ENCODE measurements around the gene CSPG4.
"Not testable (repeated sequence)": the region's sequence is repeated elsewhere in the genome, so short reads cannot be mapped to it uniquely, and the experiment has no call there.

CSPG4 gene

DNA sequence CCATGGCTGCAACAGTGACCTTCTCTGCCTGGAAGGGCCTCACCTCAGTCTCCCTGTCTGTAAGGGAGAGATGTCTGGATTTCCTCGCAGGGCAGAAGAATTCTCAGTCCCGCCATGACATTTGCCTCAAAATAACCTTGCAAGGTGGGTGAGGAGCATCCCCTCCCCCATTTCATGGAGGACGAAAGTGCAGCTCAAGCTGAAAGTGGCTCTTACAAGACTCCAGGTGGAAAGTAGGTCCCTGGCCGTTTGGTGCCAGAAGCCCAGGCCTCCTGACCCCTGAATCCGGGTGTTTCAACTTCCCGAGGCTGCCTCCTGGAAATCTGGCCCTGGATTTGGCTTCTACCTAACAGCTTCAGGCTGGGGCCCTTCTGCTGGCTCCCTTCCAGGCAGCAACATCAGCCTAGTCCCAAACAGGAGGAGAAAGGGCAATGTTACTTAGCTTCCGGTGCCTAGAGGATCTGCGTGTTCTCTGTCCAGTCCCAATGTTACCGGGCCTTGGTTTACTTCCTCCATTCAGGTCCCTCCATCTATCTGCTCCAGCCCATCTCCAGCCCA, 769 bp upstream of the CSPG4 start:
- Mint-ChIP-seq H3K4me3 (no peak overlapping the region), H3K27ac (peak overlapping the region; percentile 39), H3K27me3 (peaks cover 42% of the 10 kb centered on the region), H3K4me1 (ENCODE audit: low read depth) (peaks cover 29% of the 10 kb centered on the region), H3K36me3 (ENCODE audit: low read depth) (no peaks in the 10 kb centered on the region), H3K9me3 (no peaks in the 10 kb centered on the region)
- intact Hi-C loops (cut with micrococcal nuclease), result no loop called here

DNA sequence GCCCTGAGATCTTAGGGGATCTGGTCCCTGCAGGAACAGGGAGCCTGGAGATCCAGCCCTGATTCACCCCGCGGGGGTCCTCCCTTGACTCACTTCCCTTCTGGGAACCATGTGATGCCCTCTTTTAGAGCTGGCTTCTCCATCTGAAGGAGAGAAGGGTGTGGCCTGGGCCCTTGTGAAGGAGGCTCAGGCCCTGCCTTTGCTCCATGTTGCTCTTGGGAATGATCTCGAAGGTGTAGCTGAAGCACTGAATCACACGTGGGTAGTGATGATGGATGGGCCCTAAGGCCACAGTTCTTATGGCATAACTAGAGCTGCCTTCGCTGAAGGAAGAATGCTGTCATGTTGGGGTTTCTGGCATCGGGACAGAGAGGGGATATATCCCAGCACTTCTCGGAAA, 1.2 kb downstream of the CSPG4 start:
- H3K9me3 Mint-ChIP-seq; H3K36me3 Mint-ChIP-seq (ENCODE audit: low read depth); H3K4me3 Mint-ChIP-seq; intact Hi-C loops (cut with micrococcal nuclease): not testable (repeated sequence)
- Mint-ChIP-seq H3K4me1 (ENCODE audit: low read depth) (peaks cover 29% of the 10 kb centered on the region), H3K27ac (peak overlapping the region; percentile 51), H3K27me3 (peaks cover 42% of the 10 kb centered on the region)

DNA sequence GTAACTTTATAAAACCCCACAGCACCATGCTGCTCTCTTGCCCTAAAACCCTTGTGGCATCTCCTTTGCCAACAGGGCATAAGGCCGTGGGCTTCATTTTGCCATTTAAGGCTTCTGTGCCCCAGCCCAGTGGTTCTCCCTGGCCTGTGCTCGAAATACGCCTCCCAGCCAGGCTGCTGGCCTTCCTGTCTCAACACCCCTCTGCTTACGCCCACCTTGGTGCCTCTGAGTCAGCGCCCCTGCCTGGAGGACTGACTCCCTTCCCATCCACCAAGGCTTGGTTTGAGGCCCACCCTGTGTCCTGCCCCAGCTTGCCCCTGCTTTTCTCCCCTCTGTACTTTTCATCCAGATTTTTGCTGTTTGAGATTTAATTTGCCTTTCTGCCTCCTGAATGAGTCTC, 1.8 kb downstream of the CSPG4 start:
- peaks cover 32% of the 10 kb centered on the region for H3K4me1 Mint-ChIP-seq (ENCODE audit: low read depth)
- H3K36me3 Mint-ChIP-seq (ENCODE audit: low read depth); intact Hi-C loops (cut with micrococcal nuclease); H3K4me3 Mint-ChIP-seq; H3K9me3 Mint-ChIP-seq; H3K27ac Mint-ChIP-seq: not testable (repeated sequence)
- H3K27me3 Mint-ChIP-seq, result peaks cover 42% of the 10 kb centered on the region

GRCh38 chr15:75709458-75709857, 3.2 kb downstream of the CSPG4 start:
- H3K27ac Mint-ChIP-seq, result peak overlapping the region; percentile 29
- H3K27me3 Mint-ChIP-seq, result peaks cover 41% of the 10 kb centered on the region
- intact Hi-C loops (cut with micrococcal nuclease); H3K4me3 Mint-ChIP-seq; H3K36me3 Mint-ChIP-seq (ENCODE audit: low read depth); H3K9me3 Mint-ChIP-seq: not testable (repeated sequence)
- peaks cover 31% of the 10 kb centered on the region for H3K4me1 Mint-ChIP-seq (ENCODE audit: low read depth)

- Mint-ChIP-seq H3K4me1 (ENCODE audit: low read depth) (peaks cover 24% of the 10 kb centered on the region), H3K27me3 (peaks cover 21% of the 10 kb centered on the region), H3K9me3 (no peaks in the 10 kb centered on the region), H3K4me3 (no peak overlapping the region), H3K27ac (no peak overlapping the region), H3K36me3 (ENCODE audit: low read depth) (no peaks in the 10 kb centered on the region)
- intact Hi-C loops (cut with micrococcal nuclease), result no loop called here
Observed at GRCh38 chr15:75706682-75706954, 6.0 kb downstream of the CSPG4 start.

DNA sequence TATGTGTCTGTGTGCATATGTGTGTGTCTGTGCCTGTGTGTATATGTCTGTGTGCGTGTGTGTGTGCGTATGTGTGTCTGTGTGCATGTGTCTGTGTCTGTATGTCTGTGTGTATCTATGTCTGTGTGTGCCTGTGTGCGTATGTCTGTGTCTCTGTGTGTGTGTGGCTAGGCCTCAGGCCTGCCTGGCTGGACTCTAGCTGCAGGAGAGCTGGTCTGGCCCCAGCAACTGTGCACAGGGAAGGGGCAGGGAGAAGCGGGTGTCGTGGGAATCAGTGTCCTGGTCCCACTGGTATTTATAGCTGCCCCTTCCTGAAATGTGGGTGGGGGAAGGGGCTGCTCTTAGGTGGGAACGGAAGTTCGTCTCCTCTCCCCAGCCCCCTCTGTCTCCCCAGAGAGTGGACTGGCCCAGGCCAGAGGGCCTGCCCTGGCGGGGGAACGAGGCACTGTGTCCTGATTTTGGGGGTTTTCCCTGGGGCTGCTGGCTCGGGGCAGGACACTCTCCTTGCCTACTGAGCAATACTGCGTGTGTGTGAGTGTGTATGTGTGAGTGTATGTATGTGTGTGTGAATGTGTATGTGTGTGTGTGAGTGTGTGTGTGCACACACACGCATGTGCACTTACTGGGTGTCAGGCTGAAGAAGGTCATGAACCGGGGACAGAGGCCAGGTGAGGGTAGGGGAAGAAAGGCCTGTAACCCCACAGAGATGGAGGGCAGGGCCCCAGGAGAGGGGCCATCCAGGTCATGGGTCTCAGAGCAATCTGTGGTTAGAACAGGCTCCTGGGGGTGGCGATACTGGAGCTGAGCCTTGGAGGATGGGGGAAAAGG, 6.6 kb downstream of the CSPG4 start:
- Mint-ChIP-seq H3K27ac (peak overlapping the region; percentile 19), H3K9me3 (no peaks in the 10 kb centered on the region), H3K4me3 (no peak overlapping the region), H3K36me3 (ENCODE audit: low read depth) (no peaks in the 10 kb centered on the region), H3K27me3 (peaks cover 20% of the 10 kb centered on the region), H3K4me1 (ENCODE audit: low read depth) (peaks cover 26% of the 10 kb centered on the region)
- intact Hi-C loops (cut with micrococcal nuclease), result no loop called here

DNA sequence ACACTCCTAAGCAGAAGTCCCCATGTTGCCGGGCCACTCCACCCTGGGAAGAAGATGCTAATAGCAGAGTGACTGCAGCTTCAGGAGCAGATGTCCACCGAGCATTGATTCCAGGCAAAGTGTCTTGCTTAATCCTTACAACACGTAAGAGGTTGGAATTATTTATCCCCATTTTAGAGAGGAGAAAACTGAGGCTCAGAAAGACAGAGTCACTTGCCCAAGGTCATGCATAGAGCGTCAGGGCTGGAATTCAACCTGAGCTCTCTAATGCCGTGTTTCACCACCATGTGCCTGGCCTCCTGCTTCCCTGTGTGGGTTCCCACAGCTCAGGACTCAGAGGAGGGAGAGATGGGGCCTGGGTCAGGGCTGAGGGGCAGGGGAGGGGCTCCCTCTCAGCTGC, 7.3 kb downstream of the CSPG4 start:
- Mint-ChIP-seq H3K27me3 (peaks cover 20% of the 10 kb centered on the region), H3K4me1 (ENCODE audit: low read depth) (peaks cover 32% of the 10 kb centered on the region), H3K27ac (peak overlapping the region; percentile 56)
- H3K4me3 Mint-ChIP-seq; intact Hi-C loops (cut with micrococcal nuclease); H3K9me3 Mint-ChIP-seq; H3K36me3 Mint-ChIP-seq (ENCODE audit: low read depth): not testable (repeated sequence)

DNA sequence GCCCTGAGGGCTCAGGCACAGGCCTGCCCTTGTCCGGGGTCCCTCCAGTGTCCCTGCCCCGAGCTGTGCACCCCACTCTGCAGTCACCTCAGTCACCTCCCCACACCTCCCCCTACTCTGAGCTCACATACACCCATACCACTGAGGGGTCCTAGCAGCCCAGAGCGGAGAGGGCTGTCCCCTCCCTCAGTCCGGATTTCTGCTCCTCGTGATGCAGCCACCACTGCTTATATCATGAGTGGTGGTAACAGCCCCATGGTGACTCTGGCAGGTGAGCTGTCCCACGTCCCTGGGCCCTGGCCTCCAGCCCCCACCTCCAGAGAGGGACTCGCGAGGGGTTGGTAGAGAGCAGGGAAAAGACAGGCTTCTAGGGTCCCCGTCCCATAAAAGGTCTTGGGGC, 8.0 kb downstream of the CSPG4 start:
- no peaks in the 10 kb centered on the region for H3K9me3 Mint-ChIP-seq
- H3K36me3 Mint-ChIP-seq (ENCODE audit: low read depth), result no peaks in the 10 kb centered on the region
- H3K27me3 Mint-ChIP-seq, result peaks cover 15% of the 10 kb centered on the region
- H3K4me3 Mint-ChIP-seq, result no peak overlapping the region
- H3K4me1 Mint-ChIP-seq (ENCODE audit: low read depth), result peaks cover 35% of the 10 kb centered on the region
- peak overlapping the region; percentile 56 for H3K27ac Mint-ChIP-seq
- intact Hi-C loops (cut with micrococcal nuclease), result no loop called here

- Mint-ChIP-seq H3K9me3 (no peaks in the 10 kb centered on the region), H3K36me3 (ENCODE audit: low read depth) (no peaks in the 10 kb centered on the region), H3K4me1 (ENCODE audit: low read depth) (peaks cover 39% of the 10 kb centered on the region), H3K27me3 (peaks cover 14% of the 10 kb centered on the region), H3K4me3 (no peak overlapping the region), H3K27ac (no peak overlapping the region)
- intact Hi-C loops (cut with micrococcal nuclease), result no loop called here
Observed at GRCh38 chr15:75704263-75704615, 8.4 kb downstream of the CSPG4 start.

- not testable (repeated sequence) for H3K27me3 Mint-ChIP-seq, H3K4me3 Mint-ChIP-seq
Observed at GRCh38 chr15:75703440-75704262, 9.0 kb downstream of the CSPG4 start.

GRCh38 chr15:75702436-75702835, 10.2 kb downstream of the CSPG4 start:
- H3K27me3 Mint-ChIP-seq, result peaks cover 14% of the 10 kb centered on the region
- H3K27ac Mint-ChIP-seq, result peak overlapping the region; percentile 90
- intact Hi-C loops (cut with micrococcal nuclease), result no loop called here
- H3K9me3 Mint-ChIP-seq, result no peaks in the 10 kb centered on the region
- no peak overlapping the region for H3K4me3 Mint-ChIP-seq
- peaks cover 49% of the 10 kb centered on the region for H3K4me1 Mint-ChIP-seq (ENCODE audit: low read depth)
- H3K36me3 Mint-ChIP-seq (ENCODE audit: low read depth), result no peaks in the 10 kb centered on the region

More at GRCh38 chr15:75703440-75704262, 9.0 kb downstream of the CSPG4 start:
- intact Hi-C loops (cut with micrococcal nuclease); H3K27ac Mint-ChIP-seq; H3K9me3 Mint-ChIP-seq; H3K36me3 Mint-ChIP-seq (ENCODE audit: low read depth): not testable (repeated sequence)
- H3K4me1 Mint-ChIP-seq (ENCODE audit: low read depth), result peaks cover 44% of the 10 kb centered on the region

DNA sequence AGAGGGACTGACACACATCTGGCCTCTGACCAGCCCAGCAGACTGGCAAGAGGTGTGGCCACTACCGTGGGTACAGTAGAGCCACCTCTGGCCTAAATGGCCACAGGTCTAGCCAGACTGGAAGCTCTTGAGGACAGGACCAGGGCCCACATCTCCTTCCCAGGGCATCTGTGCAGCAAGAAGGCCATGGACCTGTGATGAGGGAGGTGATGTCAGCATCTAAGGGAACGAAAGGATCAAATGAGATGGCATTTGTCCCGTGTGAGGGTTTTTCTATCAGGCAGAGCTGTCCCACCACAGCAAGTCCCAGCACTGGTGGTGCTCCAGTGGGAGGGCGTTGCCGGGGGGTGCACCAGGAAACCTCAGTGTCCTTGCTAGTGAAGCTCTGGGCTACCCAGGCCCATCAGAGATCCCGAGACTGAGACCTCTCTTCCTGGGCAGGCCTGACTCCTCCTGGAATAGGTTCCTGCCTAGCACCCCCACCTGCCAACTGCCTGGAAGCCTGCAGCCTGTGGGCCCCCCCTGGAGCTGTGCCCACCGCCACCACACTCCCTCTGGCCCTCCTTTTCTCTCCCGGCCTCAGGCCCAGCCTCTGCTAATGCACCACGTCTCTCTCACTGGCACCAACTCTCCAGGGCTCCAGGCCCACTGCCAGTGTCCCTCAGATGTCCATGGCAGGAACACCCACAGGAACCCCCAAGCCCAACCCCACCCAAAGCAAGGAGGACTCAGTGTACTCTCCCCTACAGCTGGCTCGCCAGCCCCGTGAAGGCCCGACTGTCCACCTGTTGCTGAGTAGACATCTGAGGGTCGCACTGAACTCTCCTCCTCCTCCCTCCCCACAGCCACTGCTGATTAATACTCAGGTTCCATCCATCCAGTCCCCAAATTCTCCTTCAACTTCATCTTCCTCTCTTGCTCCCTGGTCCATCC, 11.3 kb downstream of the CSPG4 start:
- peaks cover 23% of the 10 kb centered on the region for H3K27me3 Mint-ChIP-seq
- H3K27ac Mint-ChIP-seq, result peak overlapping the region; percentile 90
- H3K36me3 Mint-ChIP-seq (ENCODE audit: low read depth); H3K9me3 Mint-ChIP-seq; H3K4me3 Mint-ChIP-seq; intact Hi-C loops (cut with micrococcal nuclease): not testable (repeated sequence)
- H3K4me1 Mint-ChIP-seq (ENCODE audit: low read depth), result peaks cover 58% of the 10 kb centered on the region

GRCh38 chr15:75699961-75700874, 12.4 kb downstream of the CSPG4 start:
- H3K36me3 Mint-ChIP-seq (ENCODE audit: low read depth); H3K9me3 Mint-ChIP-seq; intact Hi-C loops (cut with micrococcal nuclease): not testable (repeated sequence)
- H3K27ac Mint-ChIP-seq, result peak overlapping the region; percentile 90
- peaks cover 34% of the 10 kb centered on the region for H3K27me3 Mint-ChIP-seq
- H3K4me3 Mint-ChIP-seq, result peak overlapping the region; percentile 62
- H3K4me1 Mint-ChIP-seq (ENCODE audit: low read depth), result peaks cover 63% of the 10 kb centered on the region

All from dendritic cell treated with granulocyte-macrophage colony-stimulating factor and Interleukin-4, amounts not matched to agents 40 ng/mL and 50 ng/mL, for 4 days (primary cell).